Muscle layer of colon (tissue), 2 donors: ENCODE measurements around the gene ACTN1.

Source experiments
- H3K27ac ChIP-seq: one replicate; pipeline ENCODE4 v1.7.0; 2013; ENCODE audit warnings: low read depth, mild to moderate bottlenecking, low read length, moderate library complexity
- H3K27me3 ChIP-seq, 2 donors: one replicate each; pipeline ENCODE4 v1.7.0; 2013; ENCODE audit warnings: low read length in 2 of 2, mild to moderate bottlenecking in 2 of 2; ENCODE audit not compliant: insufficient read depth in 2 of 2, control insufficient read depth in 1 of 2
- H3K36me3 ChIP-seq: one replicate; pipeline ENCODE4 v1.7.0; 2013; ENCODE audit warnings: mild to moderate bottlenecking, low read length; ENCODE audit not compliant: insufficient read depth
- H3K4me1 ChIP-seq: one replicate; pipeline ENCODE4 v1.7.0; 2013; ENCODE audit warnings: mild to moderate bottlenecking, low read length; ENCODE audit not compliant: insufficient read depth
- H3K4me3 ChIP-seq, 2 donors: one replicate each; pipeline ENCODE4 v1.7.0; 2013; ENCODE audit warnings: low read length in 2 of 2, low read depth in 1 of 2, mild to moderate bottlenecking in 1 of 2, moderate library complexity in 1 of 2
- H3K9ac ChIP-seq: one replicate; pipeline ENCODE4 v1.7.0; 2013; ENCODE audit warnings: low read length
- H3K9me3 ChIP-seq: one replicate; pipeline ENCODE4 v1.7.0; 2013; ENCODE audit warnings: mild to moderate bottlenecking, low read length
- donor health status: abdominal sarcoma.
- donor health status: Adenocarcinoma of cecum.

Gene ACTN1

GRCh38 chr14:68890173-68890931, 88.8 kb downstream of the ACTN1 start:
- peaks cover 68% of the 10 kb centered on the region for H3K36me3 ChIP-seq
- no peaks in the 10 kb centered on the region for H3K27me3 ChIP-seq
- no peak overlapping the region for H3K9ac ChIP-seq
- H3K4me3 ChIP-seq = no peak overlapping the region
- H3K4me1 ChIP-seq = peaks cover 45% of the 10 kb centered on the region
- H3K9me3 ChIP-seq = no peaks in the 10 kb centered on the region
- H3K27ac ChIP-seq = peak overlapping the region; percentile 65

GRCh38 chr14:68888883-68889282, 90.2 kb downstream of the ACTN1 start:
- Histone ChIP-seq H3K27me3 (no peaks in the 10 kb centered on the region), H3K4me3 (no peak overlapping the region), H3K9ac (no peak overlapping the region), H3K9me3 (no peaks in the 10 kb centered on the region), H3K27ac (peak overlapping the region; percentile 45), H3K36me3 (peaks cover 79% of the 10 kb centered on the region), H3K4me1 (peaks cover 45% of the 10 kb centered on the region)

- Histone ChIP-seq H3K4me3 (no peak overlapping the region), H3K27me3 (no peaks in the 10 kb centered on the region), H3K9ac (no peak overlapping the region), H3K9me3 (no peaks in the 10 kb centered on the region), H3K4me1 (peaks cover 39% of the 10 kb centered on the region), H3K36me3 (peaks cover 79% of the 10 kb centered on the region), H3K27ac (peak overlapping the region; percentile 45)
Observed at GRCh38 chr14:68888025-68888850, 90.9 kb downstream of the ACTN1 start.

- no peaks in the 10 kb centered on the region for H3K9me3 ChIP-seq
- no peak overlapping the region for H3K9ac ChIP-seq
- H3K4me3 ChIP-seq = no peak overlapping the region
- peak overlapping the region; percentile 63 for H3K27ac ChIP-seq
- H3K36me3 ChIP-seq = peaks cover 77% of the 10 kb centered on the region
- peaks cover 38% of the 10 kb centered on the region for H3K4me1 ChIP-seq
- H3K27me3 ChIP-seq = no peaks in the 10 kb centered on the region
Observed at GRCh38 chr14:68886109-68886434, 93.0 kb downstream of the ACTN1 start.

GRCh38 chr14:68885226-68886108, 93.6 kb downstream of the ACTN1 start:
- H3K9ac ChIP-seq = no peak overlapping the region
- peak overlapping the region; percentile 63 for H3K27ac ChIP-seq
- no peak overlapping the region for H3K4me3 ChIP-seq
- H3K36me3 ChIP-seq = peaks cover 77% of the 10 kb centered on the region
- H3K9me3 ChIP-seq = no peaks in the 10 kb centered on the region
- no peaks in the 10 kb centered on the region for H3K27me3 ChIP-seq
- peaks cover 38% of the 10 kb centered on the region for H3K4me1 ChIP-seq

GRCh38 chr14:68884031-68885030, 94.8 kb downstream of the ACTN1 start:
- H3K4me3 ChIP-seq = no peak overlapping the region
- no peak overlapping the region for H3K9ac ChIP-seq
- no peaks in the 10 kb centered on the region for H3K9me3 ChIP-seq
- no peaks in the 10 kb centered on the region for H3K27me3 ChIP-seq
- H3K4me1 ChIP-seq = peaks cover 35% of the 10 kb centered on the region
- H3K36me3 ChIP-seq = peaks cover 77% of the 10 kb centered on the region
- peak overlapping the region; percentile 41 for H3K27ac ChIP-seq

- H3K27ac ChIP-seq = peak overlapping the region; percentile 12
- no peak overlapping the region for H3K4me3 ChIP-seq
- H3K9ac ChIP-seq = no peak overlapping the region
- H3K9me3 ChIP-seq = no peaks in the 10 kb centered on the region
- H3K27me3 ChIP-seq = no peaks in the 10 kb centered on the region
- peaks cover 82% of the 10 kb centered on the region for H3K36me3 ChIP-seq
- H3K4me1 ChIP-seq = peaks cover 27% of the 10 kb centered on the region
Observed at GRCh38 chr14:68882235-68882634, 96.9 kb downstream of the ACTN1 start.

- Histone ChIP-seq H3K4me3 (no peak overlapping the region), H3K36me3 (peaks cover 90% of the 10 kb centered on the region), H3K9me3 (no peaks in the 10 kb centered on the region), H3K27ac (peak overlapping the region; percentile 35), H3K9ac (no peak overlapping the region), H3K27me3 (no peaks in the 10 kb centered on the region), H3K4me1 (peaks cover 27% of the 10 kb centered on the region)
Observed at GRCh38 chr14:68881396-68881795, 97.7 kb downstream of the ACTN1 start.

- Histone ChIP-seq H3K4me3 (no peak overlapping the region), H3K36me3 (peaks cover 94% of the 10 kb centered on the region), H3K9me3 (no peaks in the 10 kb centered on the region), H3K27me3 (no peaks in the 10 kb centered on the region), H3K9ac (no peak overlapping the region), H3K27ac (peak overlapping the region; percentile 58), H3K4me1 (peaks cover 24% of the 10 kb centered on the region)
Observed at GRCh38 chr14:68880581-68881105, 98.5 kb downstream of the ACTN1 start.

- H3K9ac ChIP-seq = no peak overlapping the region
- H3K36me3 ChIP-seq = peaks cover 94% of the 10 kb centered on the region
- H3K27ac ChIP-seq = peak overlapping the region; percentile 57
- H3K4me1 ChIP-seq = peaks cover 17% of the 10 kb centered on the region
- no peaks in the 10 kb centered on the region for H3K27me3 ChIP-seq
- H3K9me3 ChIP-seq = no peaks in the 10 kb centered on the region
- H3K4me3 ChIP-seq = no peak overlapping the region
Observed at GRCh38 chr14:68879841-68880575, 99.1 kb downstream of the ACTN1 start.
